Activated T-cell treated with anti-CD3 and anti-CD28 coated beads for 48 hours (primary cell): ENCODE measurements around the gene COTL1.
"Not testable (repeated sequence)": the region's sequence is repeated elsewhere in the genome, so short reads cannot be mapped to it uniquely, and the experiment has no call there.

Experiments
- DNase-seq: peaks from one replicate; pipeline ENCODE4 v3.0.0-alpha.2; 2020; ENCODE audit warnings: low read depth

COTL1 gene

DNA sequence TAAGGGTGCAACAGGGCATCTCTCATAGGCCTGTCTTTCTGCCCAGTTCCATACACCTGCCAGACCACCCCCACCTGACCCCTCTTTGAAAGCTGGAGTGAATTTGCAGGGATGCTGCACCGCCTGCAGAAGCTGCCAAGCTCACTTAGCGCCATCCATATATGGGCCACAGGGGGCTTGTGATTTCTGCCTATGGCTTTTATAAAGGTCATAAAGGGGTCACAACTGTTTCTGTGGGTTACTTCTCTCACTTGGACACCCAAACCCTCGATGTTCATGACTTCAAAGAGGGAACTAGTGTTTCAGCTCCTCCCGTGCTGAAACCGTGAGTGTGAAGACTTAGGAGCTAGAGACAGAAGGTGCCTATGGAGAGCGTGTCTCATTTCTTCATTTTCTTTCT is 89.6 kb downstream of the COTL1 start:
- no peak for DNase-seq

DNA sequence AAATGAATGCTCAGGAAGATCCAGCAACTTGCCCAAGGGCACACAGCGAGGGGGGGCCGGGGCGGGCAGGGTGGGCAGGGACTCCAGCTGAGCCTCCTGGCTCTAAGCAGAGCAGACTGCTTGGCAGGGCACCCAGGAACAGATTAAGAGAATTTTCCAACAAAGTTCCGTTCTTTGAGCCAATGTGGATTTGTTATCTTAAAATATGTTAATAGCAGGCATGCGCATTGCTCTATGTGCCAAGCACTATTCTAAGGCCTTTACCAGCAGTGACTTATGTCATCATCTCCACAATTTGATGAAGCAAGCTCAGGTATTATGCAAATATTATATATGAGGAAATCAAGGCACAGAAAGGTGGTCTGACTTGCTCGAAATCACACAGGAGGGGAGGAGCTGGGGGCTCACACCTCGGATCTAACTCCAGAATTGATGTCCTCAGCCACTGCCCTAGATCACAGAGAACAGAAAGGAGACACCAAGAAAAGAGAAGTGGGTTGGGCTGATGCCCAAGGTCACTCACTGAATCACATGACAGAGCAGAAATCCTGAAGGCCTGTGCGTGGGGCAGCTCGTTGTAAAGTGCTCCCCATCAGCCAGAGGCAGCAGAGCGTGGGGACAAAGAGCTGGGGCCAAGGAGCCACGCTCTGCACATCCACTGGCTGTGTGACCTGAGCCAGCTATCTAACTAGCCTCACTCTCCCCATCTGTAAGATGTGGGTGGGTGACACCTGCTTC is 90.2 kb downstream of the COTL1 start:
- DNase-seq = no peak

DNA sequence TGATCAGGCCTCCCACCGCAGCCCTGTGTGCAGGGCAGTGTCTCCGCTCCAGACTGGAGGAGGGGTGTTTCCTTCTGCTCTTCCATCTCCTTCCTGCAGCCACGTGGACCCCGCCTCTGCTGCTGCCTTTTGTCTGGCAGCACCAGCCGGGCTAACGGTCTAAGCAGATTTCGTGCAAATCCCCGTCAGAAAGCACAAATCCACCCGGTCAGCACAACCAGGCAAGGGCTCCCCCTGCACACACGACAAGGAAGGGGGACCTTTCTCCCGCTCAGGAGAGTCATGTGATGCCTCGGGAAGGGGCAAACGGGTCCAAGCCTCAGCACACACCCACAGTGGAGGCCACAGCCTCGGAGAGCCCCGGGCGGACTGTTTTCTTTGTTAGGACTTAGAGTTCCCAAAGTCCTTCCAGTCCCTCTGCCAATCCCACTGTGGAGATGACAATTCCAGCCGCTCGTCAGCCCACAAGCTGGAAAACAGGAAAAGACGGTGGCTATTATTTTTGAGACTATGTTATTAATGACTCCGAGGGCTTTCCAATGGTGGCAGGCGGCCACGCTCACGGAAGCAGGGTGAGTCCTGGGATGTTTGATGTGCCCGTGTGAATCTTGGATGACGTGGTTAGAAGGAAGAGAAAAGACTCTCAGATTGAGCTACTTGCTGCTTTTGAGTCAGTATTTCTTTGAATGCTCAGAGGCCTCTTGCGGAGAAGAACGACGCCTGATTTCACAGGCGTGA is 90.9 kb downstream of the COTL1 start:
- DNase-seq = no peak

DNA sequence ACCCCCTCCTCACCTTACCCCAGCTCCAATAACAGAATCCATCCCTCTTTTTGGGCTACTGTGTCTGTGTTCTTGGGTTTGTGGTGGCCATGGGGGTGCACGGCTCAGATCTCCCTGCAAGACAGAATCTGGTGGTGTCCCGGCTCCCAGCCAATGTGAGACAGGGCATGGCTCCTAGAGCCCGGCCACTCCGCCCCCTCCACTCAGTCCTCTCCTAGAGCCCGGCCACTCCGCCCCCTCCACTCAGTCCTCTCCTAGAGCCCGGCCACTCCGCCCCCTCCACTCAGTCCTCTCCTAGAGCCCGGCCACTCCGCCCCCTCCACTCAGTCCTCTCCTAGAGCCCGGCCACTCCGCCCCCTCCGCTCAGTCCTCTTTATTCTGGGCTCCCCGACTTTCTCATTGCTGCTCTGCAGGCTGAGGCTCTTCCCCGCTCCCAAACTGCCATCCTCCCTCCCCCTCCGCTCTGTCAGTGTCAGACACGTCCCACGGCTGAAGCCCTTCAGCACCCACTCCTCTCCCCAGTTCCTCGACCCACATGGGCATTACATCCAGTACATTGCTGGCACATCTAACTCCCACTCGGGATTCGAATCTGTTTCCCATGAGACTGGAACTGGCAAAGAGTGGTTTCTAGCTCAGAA is 92.8 kb downstream of the COTL1 start:
- DNase-seq = not testable (repeated sequence)

DNA sequence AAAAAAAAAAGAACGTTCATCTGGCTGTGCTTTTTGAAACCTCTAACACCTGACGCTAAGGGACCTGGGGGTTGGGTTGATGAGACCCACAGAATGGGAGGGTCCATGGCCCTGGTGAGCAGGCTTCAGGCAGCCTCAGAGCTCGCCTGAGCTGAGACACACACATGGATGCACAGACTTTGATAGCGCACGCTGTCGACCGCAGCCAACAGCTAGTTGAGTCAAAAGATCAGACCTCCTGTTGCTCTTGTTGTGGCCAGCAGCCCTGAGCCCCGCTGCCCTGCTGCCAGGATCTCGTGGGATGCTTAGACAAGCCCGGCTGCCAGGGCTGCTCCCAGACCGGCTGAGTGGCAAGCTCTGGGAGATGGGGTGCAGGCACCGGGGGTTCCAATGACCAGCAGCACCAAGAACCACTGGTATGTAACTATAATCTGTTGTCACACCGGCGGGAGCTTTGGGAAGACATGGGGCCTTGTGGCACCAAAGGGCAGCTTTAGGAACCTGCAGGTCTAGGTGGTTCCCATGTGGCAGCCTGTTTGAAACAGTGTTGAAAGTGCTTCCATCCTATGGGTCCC is 93.4 kb downstream of the COTL1 start:
- DNase-seq = no peak

DNA sequence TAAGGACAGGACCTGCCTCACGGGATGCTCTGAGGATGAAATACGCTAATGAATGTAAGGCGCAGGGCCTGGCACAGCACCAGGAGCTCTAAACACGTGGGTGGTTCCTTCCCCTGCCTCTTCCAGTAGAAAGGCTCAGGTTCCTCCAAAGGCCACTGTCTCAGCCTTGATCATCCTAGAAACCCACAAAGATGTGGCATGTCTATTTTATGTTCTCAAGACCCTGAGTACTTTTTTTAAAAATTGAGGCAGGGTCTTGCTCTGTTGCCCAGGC is 96.4 kb downstream of the COTL1 start:
- no peak for DNase-seq

DNA sequence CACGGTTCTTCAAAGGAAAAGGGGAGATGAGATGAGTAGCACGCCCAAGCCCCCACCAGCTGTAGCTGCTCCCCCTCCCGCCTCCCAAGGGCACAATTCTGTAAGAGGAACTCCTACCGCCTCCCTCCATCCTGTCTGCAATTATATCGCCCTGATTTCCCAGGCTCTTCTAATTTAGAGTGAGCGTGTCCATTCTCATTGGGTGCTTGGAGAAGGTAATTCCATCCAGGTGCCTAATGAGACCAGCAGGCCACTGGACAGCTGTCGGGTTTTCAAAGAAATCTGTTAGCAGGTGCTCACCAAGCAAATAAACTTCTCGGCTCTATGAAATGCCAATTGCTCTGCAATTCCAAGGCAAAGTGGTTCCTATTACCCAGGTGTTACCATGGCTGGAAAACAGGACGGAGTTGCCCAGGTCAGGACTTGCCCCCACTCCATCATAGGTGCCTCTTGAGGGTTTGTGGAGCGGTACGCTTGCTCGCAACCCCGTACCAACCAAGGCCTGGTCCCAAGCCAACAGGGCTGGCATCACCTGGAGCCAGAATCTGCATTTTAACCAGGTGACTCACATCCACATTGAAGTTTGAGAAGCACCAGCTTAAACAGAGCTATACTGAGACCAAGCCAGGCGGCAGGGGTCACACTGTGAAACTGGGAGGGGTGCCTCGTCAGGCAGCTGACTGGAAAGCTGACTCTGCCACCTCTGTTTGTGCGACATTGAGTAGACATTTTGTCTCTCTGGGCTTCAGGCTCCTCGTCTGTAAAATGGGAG is 97.0 kb downstream of the COTL1 start:
- no peak for DNase-seq

DNA sequence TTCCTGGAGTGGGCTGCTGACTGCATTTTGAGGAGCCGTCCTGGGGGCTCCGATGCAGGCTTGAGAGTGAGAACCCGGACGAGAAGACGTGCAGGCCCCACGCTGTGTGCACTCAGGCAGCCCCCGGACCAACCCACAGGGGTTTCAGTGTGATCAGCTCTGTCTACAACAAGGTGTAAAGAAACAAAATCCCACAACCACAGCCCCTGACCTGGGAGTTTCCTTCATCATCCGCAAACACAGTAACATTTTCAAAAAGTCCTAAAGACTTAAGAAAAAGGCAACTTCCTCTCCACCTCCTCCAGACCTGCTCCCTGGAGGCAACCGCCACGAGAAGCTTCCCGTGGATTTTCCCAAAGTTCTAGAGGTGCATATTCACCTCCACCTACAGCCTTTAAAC is 98.0 kb downstream of the COTL1 start:
- DNase-seq = no peak

DNA sequence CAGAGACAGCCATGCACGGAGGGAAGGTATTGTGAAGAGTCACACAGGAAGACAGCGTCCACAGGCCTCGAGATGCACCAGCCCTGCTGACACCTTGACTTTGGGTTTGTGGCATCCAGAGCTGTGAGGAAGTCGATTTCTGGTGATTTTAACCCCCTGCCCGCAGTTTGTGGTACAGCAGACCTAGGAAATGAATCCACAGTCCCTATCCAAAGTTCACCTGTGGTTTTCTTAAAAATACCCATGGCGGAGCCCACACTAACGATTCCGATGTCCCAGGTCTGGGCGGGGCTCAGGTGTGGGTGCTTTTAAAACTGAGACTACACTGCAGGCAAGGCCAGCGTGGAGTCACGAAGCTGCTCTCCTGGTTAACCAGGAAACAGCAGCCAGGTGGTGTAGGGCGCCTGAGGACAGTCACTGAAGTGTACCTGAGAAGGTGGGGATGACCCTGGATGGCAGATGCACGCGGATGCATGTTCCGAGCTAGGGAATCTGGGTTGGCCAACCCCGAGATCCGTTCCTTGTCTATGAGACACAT is 99.0 kb downstream of the COTL1 start:
- DNase-seq = peak; percentile 30

DNA sequence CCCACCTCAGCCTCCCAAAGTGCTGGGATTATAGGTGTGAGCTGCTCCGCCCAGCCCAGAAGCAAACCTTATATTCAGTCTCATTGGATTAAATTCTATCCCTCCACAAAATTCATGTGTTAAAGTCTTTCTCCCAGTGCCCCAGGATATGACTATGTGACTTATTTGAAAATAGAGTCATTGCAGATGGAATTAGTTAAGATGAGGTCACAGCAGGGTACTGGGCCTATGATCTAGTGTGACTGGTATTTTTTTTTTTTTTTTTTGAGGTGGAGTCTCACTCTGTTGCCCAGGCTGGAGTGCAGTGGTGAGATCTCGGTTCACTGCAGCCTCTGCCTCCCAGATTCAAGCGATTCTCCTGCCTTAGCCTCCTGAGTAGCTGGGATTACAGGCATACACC is 99.7 kb downstream of the COTL1 start:
- DNase-seq = not testable (repeated sequence)

DNA sequence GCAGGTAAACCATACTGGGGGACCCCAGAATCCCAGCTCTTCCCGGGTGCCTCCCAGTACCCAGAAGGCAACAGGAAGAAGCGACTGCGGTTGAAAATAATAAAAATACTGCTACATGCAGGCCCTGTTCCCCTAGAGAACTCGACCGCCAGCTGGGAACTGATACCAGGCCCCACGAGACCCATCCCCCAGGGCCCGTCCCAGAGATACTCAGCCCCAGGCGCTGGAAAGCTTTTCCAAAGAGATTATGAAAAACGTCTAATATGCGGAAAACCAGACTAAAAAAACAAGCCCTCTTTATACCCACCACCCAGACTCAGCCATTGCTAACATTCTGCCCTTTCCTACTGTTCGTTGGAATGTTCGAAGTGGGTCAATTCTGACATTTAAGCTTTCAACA is 100.5 kb downstream of the COTL1 start:
- DNase-seq = no peak
